SK-N-SH (cell line): ENCODE data around the gene ANKMY1. TPM values are rescaled to one million over a fixed set of nuclear protein-coding genes. Genes with fewer than 3 reads are reported as not detected.

Experiments used
- CTCF ChIA-PET: fragments of 300-600, 350-600 bp; formaldehyde crosslinking; extraction: SDS; loops from one replicate; lab custom pipeline; 2021; lab: Yijun Ruan, JAX
- POLR2A ChIA-PET: fragments of 350-600 bp; sonication (Branson Sonifier 250); formaldehyde crosslinking; extraction: SDS; loops from one replicate; lab custom pipeline; 2020; ENCODE audit warnings: antibody characterized with exemption, inconsistent platforms; lab: Yijun Ruan, JAX
- DNase-seq: peaks from one replicate; pipeline ENCODE4 v3.0.0; 2012
- H2AFZ ChIP-seq: fragments of 200-600 bp; sonication (generic); 2 replicates; pipeline ENCODE4 v1.8.1; 2016; ENCODE audit warnings: antibody characterized with exemption, mild to moderate bottlenecking, low read depth
- H3F3A ChIP-seq: fragments of 200-600 bp; sonication (generic); replicated peaks from 2 replicates; pipeline ENCODE3; 2016; ENCODE audit warnings: antibody characterized with exemption, mild to moderate bottlenecking; ENCODE audit not compliant: insufficient read depth
- H3K27ac ChIP-seq, 2 experiments: fragments of 200-500 bp in 1 of 2; fragments of 200-600 bp in 1 of 2; sonication (Bioruptor generic) in 1 of 2; sonication (generic), shearing (Covaris generic) in 1 of 2; 2 replicates each; pipeline versions ENCODE4 v1.5.1 to v1.6.1; 2014 to 2016; ENCODE audit warnings: low read depth in 2 of 2, inconsistent platforms in 1 of 2, low read length in 1 of 2, mild to moderate bottlenecking in 1 of 2, mixed read lengths in 1 of 2
- H3K27me3 ChIP-seq: fragments of 200-600 bp; sonication (generic), shearing (Covaris generic); 2 replicates; pipeline ENCODE4 v1.6.1; 2016; ENCODE audit warnings: mixed run types; ENCODE audit not compliant: insufficient read depth
- H3K36me3 ChIP-seq, 2 experiments: fragments of 200-500 bp in 1 of 2; fragments of 200-600 bp in 1 of 2; sonication (Bioruptor generic) in 1 of 2; sonication (generic) in 1 of 2; replicated peaks in 1 of 2; 2 replicates each; pipeline versions ENCODE3 to v1.5.1; 2014 to 2016; ENCODE audit warnings: low read length in 1 of 2, mild to moderate bottlenecking in 1 of 2; ENCODE audit not compliant: insufficient read depth in 2 of 2, control insufficient read depth in 1 of 2
- H3K4me1 ChIP-seq, 2 experiments: fragments of 200-500 bp in 1 of 2; fragments of 200-600 bp in 1 of 2; sonication (Bioruptor generic) in 1 of 2; sonication (generic), shearing (Covaris generic) in 1 of 2; 2 replicates each; pipeline versions ENCODE4 v1.5.1 to v1.6.1; 2014 to 2016; ENCODE audit warnings: low read depth in 1 of 2, low read length in 1 of 2, mixed run types in 1 of 2; ENCODE audit not compliant: insufficient read depth in 2 of 2, control insufficient read depth in 1 of 2
- H3K4me2 ChIP-seq: fragments of 200-600 bp; sonication (generic), shearing (Covaris generic); 2 replicates; pipeline ENCODE4 v1.6.1; 2017; ENCODE audit warnings: mixed run types
- H3K4me3 ChIP-seq, 2 experiments: fragments of 200-500 bp in 1 of 2; fragments of 200-600 bp in 1 of 2; sonication (Bioruptor generic) in 1 of 2; sonication (generic), shearing (Covaris generic) in 1 of 2; 2 replicates each; pipeline versions ENCODE4 v1.5.1 to v1.8.1; 2014 to 2016; ENCODE audit warnings: low read depth in 2 of 2, inconsistent platforms in 1 of 2, low read length in 1 of 2, mild to moderate bottlenecking in 1 of 2, mixed read lengths in 1 of 2, moderate library complexity in 1 of 2
- H3K79me2 ChIP-seq: fragments of 200-600 bp; sonication (generic); 2 replicates; pipeline ENCODE4 v1.8.1; 2017; ENCODE audit warnings: mild to moderate bottlenecking; ENCODE audit not compliant: insufficient read depth
- H3K9ac ChIP-seq: fragments of 200-600 bp; sonication (generic); 2 replicates; pipeline ENCODE4 v1.6.1; 2017; ENCODE audit warnings: mixed run types
- H3K9me2 ChIP-seq: fragments of 200-600 bp; sonication (generic); 2 replicates; pipeline ENCODE4 v1.6.1; 2017; ENCODE audit warnings: mixed run types
- H3K9me3 ChIP-seq: fragments of 200-600 bp; sonication (generic); 2 replicates; pipeline ENCODE4 v1.6.1; 2017; ENCODE audit warnings: mixed run types, mild to moderate bottlenecking, moderate library complexity
- H4K20me1 ChIP-seq: fragments of 200-600 bp; sonication (generic); 2 replicates; pipeline ENCODE4 v1.6.1; 2017; ENCODE audit warnings: mild to moderate bottlenecking, mixed run types; ENCODE audit not compliant: insufficient read depth
- CHD2 ChIP-seq: fragments of 150-350 bp; IDR thresholded peaks from 2 replicates; pipeline ENCODE4 v1.6.1; 2018; ENCODE audit warnings: low read length; ENCODE audit not compliant: partially characterized antibody
- ELF1 ChIP-seq: IDR thresholded peaks from 2 replicates; pipeline ENCODE4 v1.4.0; 2012
- FOXJ3 ChIP-seq: sonication (generic); formaldehyde crosslinking; IDR thresholded peaks from 2 replicates; pipeline ENCODE4 v1.5.1; 2020; ENCODE audit warnings: mild to moderate bottlenecking, missing genetic modification reagents
- GABPA ChIP-seq: IDR thresholded peaks from 2 replicates; pipeline ENCODE4 v1.4.0; 2012; ENCODE audit warnings: low read depth, mild to moderate bottlenecking
- GATA2 ChIP-seq: sonication (generic); formaldehyde crosslinking; IDR thresholded peaks from 2 replicates; pipeline ENCODE4 v1.5.0; 2020; ENCODE audit warnings: mild to moderate bottlenecking, missing genetic modification reagents
- MEF2A ChIP-seq: IDR thresholded peaks from 2 replicates; pipeline ENCODE4 v1.4.0; 2012; ENCODE audit warnings: low read depth, borderline replicate concordance
- MXI1 ChIP-seq: IDR thresholded peaks from 2 replicates; pipeline ENCODE4 v1.6.1; 2012; ENCODE audit warnings: mild to moderate bottlenecking, low read depth, low read length, improper control_type of control experiment
- NRF1 ChIP-seq: IDR thresholded peaks from 2 replicates; pipeline ENCODE4 v1.6.1; 2012; ENCODE audit warnings: low read depth, mild to moderate bottlenecking, low read length
- RAD21 ChIP-seq: IDR thresholded peaks from 2 replicates; pipeline ENCODE4 v1.6.1; 2012; ENCODE audit warnings: mild to moderate bottlenecking, low read length
- RFX5 ChIP-seq: IDR thresholded peaks from 2 replicates; pipeline ENCODE4 v1.6.1; 2012; ENCODE audit warnings: mild to moderate bottlenecking, improper control_type of control experiment, low read length
- SMC3 ChIP-seq: IDR thresholded peaks from 2 replicates; pipeline ENCODE4 v1.6.1; 2012; ENCODE audit warnings: low read depth, low read length, improper control_type of control experiment
- TEAD4 ChIP-seq: IDR thresholded peaks from 2 replicates; pipeline ENCODE4 v1.4.0; 2012; ENCODE audit warnings: mild to moderate bottlenecking, borderline replicate concordance; ENCODE audit not compliant: insufficient read depth
- YY1 ChIP-seq: IDR thresholded peaks from 2 replicates; pipeline ENCODE4 v1.4.0; 2012; ENCODE audit warnings: low read depth, mild to moderate bottlenecking
- WGBS: methylation state at CpG from one replicate; pipeline ENCODE4 v1.1.6; 2017; ENCODE audit warnings: low lambda C conversion rate; 5-methylcytosine and 5-hydroxymethylcytosine counted together
- polyA plus RNA-seq, 3 experiments: library from polyadenylated mRNA; depleted of rRNA; stranded (reverse); fragments of >200 nt; gene quantifications; 2 replicates each; pipeline ENCODE4 v1.2.3, GENCODE V29; 2012
- TF ChIP-seq, protein P1 (sequence below): fragments of 150-350 bp; IDR thresholded peaks from 2 replicates; pipeline ENCODE4 v1.6.1; 2016; ENCODE audit warnings: mild to moderate bottlenecking, low read depth, low read length
- TF ChIP-seq, protein P2 (sequence below): fragments of 150-350 bp; IDR thresholded peaks from 2 replicates; pipeline ENCODE4 v1.6.1; 2017; ENCODE audit warnings: antibody characterized with exemption, low read length, low read depth, borderline replicate concordance
- TF ChIP-seq, protein P3 (sequence below): IDR thresholded peaks from 2 replicates; pipeline ENCODE4 v1.4.0; 2012; ENCODE audit warnings: low read depth, borderline replicate concordance

Gene ANKMY1
- polyA plus RNA-seq, 1 of the 3 experiments (the other 2 are of a cell fraction): 12.1 TPM

DNA sequence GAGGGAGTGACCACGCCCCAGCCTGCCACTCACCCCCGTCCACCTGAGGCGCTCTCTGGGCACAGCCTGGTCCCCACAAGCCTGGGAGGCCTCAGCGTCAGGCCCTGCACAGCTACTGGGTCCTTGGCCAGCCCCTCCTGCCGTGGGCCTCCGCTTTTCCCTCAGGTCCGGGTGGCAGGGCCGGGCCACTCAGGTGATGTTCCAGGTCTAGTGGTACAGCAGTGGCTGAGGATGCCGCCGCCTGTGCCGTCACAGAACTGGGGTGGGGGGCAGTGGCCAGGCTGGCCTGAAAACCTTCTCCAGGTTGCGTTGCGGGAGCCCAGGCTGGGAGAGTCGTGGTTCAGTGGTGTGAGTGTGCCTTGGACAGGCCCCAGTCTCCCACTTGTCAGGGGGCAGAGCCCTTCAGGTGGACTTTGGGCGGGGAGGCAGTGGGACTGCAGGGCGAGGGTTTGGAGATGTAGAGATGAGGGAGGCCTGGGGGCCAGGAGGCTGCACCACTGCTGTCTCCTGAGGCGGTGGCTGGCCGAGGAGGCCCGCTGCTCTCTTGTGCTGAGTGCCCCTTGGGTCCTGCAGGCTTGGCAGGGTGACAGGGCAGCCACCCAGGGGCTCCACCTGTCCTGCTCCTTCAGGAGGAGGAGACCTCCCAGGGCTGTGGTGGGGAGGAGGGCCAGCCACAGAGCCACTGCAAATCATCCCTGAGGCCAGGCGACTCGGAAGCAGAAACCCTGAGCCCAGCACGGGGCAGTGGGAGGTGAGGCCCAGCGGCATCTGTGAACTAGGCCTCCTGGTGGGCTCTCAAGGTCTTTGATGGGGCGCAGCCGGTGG is 114.7 kb downstream of the ANKMY1 start:
- CTCF ChIA-PET: interaction anchor here (1.0 to 2.4 kb wide), 4 partner anchors 210 to 293 kb away, joined by 3 to 14 read pairs (median 5); no protein-coding TSS in a partner anchor

DNA sequence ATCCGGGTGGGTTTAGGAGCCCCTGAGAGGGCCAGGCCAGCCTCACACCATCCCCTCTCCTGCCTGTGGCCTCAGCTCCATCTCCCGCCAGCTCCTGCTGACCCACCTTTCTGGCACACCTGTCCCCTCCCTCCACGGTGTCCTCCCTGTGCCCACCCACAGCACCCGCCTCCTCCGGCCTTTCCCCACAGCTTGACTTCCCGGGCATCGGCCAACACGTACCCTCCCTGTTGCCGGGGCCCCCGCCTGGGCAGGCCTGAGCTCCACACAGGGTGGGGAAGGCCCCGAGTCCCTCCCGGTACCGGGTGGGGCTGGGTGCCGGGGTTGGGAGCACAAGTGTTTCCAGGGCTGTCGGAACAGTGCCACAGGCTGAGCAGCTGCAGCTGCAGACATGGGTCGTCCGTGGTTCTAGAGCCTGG is 115.8 kb downstream of the ANKMY1 start:
- no peak for DNase-seq
- no peaks in the 10 kb centered on the region for H3K9me2 ChIP-seq
- no peak overlapping the region for H3K27ac ChIP-seq
- H3K79me2 ChIP-seq: peaks cover 42% of the 10 kb centered on the region
- H3K4me1 ChIP-seq: peaks cover 0 to 5% of the 10 kb centered on the region in 2 experiments; a peak in 1 of 4 replicates
- H3K9me3 ChIP-seq: no peaks in the 10 kb centered on the region
- H3F3A ChIP-seq: no peaks in the 10 kb centered on the region
- CTCF ChIA-PET: interaction anchor here (1.3 to 2.4 kb wide), 3 partner anchors 89 to 292 kb away, joined by 3 to 14 read pairs (median 5); no protein-coding TSS in a partner anchor
- no peak overlapping the region for H3K4me2 ChIP-seq
- no peak overlapping the region for H3K4me3 ChIP-seq
- no peaks in the 10 kb centered on the region for H3K27me3 ChIP-seq
- WGBS: 96% methylated on average over 13 of the region's 17 CpGs
- peaks cover 78% of the 10 kb centered on the region for H4K20me1 ChIP-seq
- POLR2A ChIA-PET: no interaction called here
- TF ChIP-seq RFX5 (no peak), MEF2A (no peak), ELF1 (no peak), YY1 (no peak), GATA2 (CRISPR knock-in tag) (no peak), FOXJ3 (CRISPR knock-in tag) (no peak), SMC3 (no peak), TEAD4 (no peak), RAD21 (no peak), MXI1 (no peak), GABPA (no peak), CHD2 (no peak)
- TF ChIP-seq, protein P1, sequence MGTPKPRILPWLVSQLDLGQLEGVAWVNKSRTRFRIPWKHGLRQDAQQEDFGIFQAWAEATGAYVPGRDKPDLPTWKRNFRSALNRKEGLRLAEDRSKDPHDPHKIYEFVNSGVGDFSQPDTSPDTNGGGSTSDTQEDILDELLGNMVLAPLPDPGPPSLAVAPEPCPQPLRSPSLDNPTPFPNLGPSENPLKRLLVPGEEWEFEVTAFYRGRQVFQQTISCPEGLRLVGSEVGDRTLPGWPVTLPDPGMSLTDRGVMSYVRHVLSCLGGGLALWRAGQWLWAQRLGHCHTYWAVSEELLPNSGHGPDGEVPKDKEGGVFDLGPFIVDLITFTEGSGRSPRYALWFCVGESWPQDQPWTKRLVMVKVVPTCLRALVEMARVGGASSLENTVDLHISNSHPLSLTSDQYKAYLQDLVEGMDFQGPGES: no peak
- TF ChIP-seq, protein P2, sequence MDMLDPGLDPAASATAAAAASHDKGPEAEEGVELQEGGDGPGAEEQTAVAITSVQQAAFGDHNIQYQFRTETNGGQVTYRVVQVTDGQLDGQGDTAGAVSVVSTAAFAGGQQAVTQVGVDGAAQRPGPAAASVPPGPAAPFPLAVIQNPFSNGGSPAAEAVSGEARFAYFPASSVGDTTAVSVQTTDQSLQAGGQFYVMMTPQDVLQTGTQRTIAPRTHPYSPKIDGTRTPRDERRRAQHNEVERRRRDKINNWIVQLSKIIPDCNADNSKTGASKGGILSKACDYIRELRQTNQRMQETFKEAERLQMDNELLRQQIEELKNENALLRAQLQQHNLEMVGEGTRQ: no peak
- H3K36me3 ChIP-seq: no peaks in the 10 kb centered on the region
- H2AFZ ChIP-seq: no peak overlapping the region
- no peak overlapping the region for H3K9ac ChIP-seq

More for the DNA sequence above, 114.7 kb downstream of the ANKMY1 start:
- H3K4me1 ChIP-seq: peaks cover 0 to 1% of the 10 kb centered on the region in 2 experiments; a peak in 1 of 4 replicates
- peaks cover 77% of the 10 kb centered on the region for H4K20me1 ChIP-seq
- no peak overlapping the region for H3K27ac ChIP-seq
- no peaks in the 10 kb centered on the region for H3F3A ChIP-seq
- peaks cover 31% of the 10 kb centered on the region for H3K79me2 ChIP-seq
- no peak for DNase-seq
- no peak overlapping the region for H2AFZ ChIP-seq
- TF ChIP-seq NRF1: no peak
- no peak for TF ChIP-seq RFX5
- TF ChIP-seq, protein P3, sequence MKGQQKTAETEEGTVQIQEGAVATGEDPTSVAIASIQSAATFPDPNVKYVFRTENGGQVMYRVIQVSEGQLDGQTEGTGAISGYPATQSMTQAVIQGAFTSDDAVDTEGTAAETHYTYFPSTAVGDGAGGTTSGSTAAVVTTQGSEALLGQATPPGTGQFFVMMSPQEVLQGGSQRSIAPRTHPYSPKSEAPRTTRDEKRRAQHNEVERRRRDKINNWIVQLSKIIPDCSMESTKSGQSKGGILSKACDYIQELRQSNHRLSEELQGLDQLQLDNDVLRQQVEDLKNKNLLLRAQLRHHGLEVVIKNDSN: no peak
- no peaks in the 10 kb centered on the region for H3K36me3 ChIP-seq
- POLR2A ChIA-PET: no interaction called here
- H3K9me2 ChIP-seq: no peaks in the 10 kb centered on the region
- no peak overlapping the region for H3K4me2 ChIP-seq
- 96% methylated on average over 11 of the region's 25 CpGs for WGBS
- H3K9me3 ChIP-seq: no peaks in the 10 kb centered on the region
- no peaks in the 10 kb centered on the region for H3K27me3 ChIP-seq
- no peak overlapping the region for H3K9ac ChIP-seq
- H3K4me3 ChIP-seq: no peak overlapping the region
